Measurements from ENCODE around the gene RALGPS2.

- TF ChIP-seq POLR2A (IDR thresholded peaks at IDR 0.05; ENCODE audit: extremely low read depth, insufficient read length) (no peak), CTCF (IDR thresholded peaks at IDR 0.05; ENCODE audit: low read depth, low read length) (no peak), MAX (IDR thresholded peaks at IDR 0.05; ENCODE audit: low read depth, low read length) (no peak), MYC (IDR thresholded peaks at IDR 0.05; ENCODE audit: low read depth, low read length) (no peak)
Observed at GRCh38 chr1:178923512-178923911, 198.5 kb downstream of the RALGPS2 start.

Measured in NB4 (cell line).